Measurements from ENCODE around the gene HSPG2. TPM values are rescaled to one million over a fixed set of nuclear protein-coding genes. Genes with fewer than 3 reads are reported as not detected.

HSPG2 gene
- total and polyA plus RNA-seq, 9 of the 15 experiments (the other 6 are each of a cell fraction or from before 2014, with no cell fraction given) = 0.14 to 160 (median 15.7) TPM

- peak; percentile 57 for TF ChIP-seq VEZF1 (CRISPR knock-in tag; IDR thresholded peaks at IDR 0.05)
- no peak for TF ChIP-seq ZBTB33 (CRISPR knock-in tag; IDR thresholded peaks at IDR 0.05)
- peak; percentile 27; the same call in 1 of the 2 replicates for TF ChIP-seq ARID1B (IDR thresholded peaks at IDR 0.05)
- TF ChIP-seq ARID2 (IDR thresholded peaks at IDR 0.05) = 0 out of 2 replicates have a peak, but pooled peaks have one; percentile 8
- no peak for TF ChIP-seq CREBBP (IDR thresholded peaks at IDR 0.05; ENCODE audit: low read depth, low read length)
- TF ChIP-seq HDAC1 (IDR thresholded peaks at IDR 0.05) = peak in 1 of 2 experiments; percentile 35; a peak in 1 of 4 replicates
- TF ChIP-seq YY1 (IDR thresholded peaks at IDR 0.05; ENCODE audit: borderline replicate concordance in 1 of 3, control insufficient read depth in 1 of 3, extremely low read depth in 1 of 3, insufficient read depth in 3 of 3, insufficient read length in 1 of 3, insufficient replicate concordance in 2 of 3, low read depth in 1 of 3, low read length in 2 of 3) = peak in 1 of 3 experiments; percentile 26
- TF ChIP-seq NR4A1 (CRISPR knock-in tag; IDR thresholded peaks at IDR 0.05) = no peak
- 0 out of 2 replicates have a peak, but pooled peaks have one; percentile 27 for TF ChIP-seq NR4A1 (tag; IDR thresholded peaks at IDR 0.05)
- no peak for TF ChIP-seq PRDM10 (IDR thresholded peaks at IDR 0.05; ENCODE audit: partially characterized antibody)
- peak; percentile 34 for TF ChIP-seq CBFA2T3 (IDR thresholded peaks at IDR 0.05)
- TF ChIP-seq MLX (CRISPR knock-in tag; conservative IDR thresholded peaks at IDR 0.05) = 0 out of 4 replicates have a peak, but pooled peaks of 1 of the 2 experiments have one; percentile 51
- no peak for TF ChIP-seq RFX7 (CRISPR knock-in tag; IDR thresholded peaks at IDR 0.05)
- 0 out of 2 replicates have a peak, but pooled peaks have one; percentile 13 for TF ChIP-seq HSF4 (CRISPR knock-in tag; IDR thresholded peaks at IDR 0.05; ENCODE audit: borderline replicate concordance)
- TF ChIP-seq ELF4 (CRISPR knock-in tag; IDR thresholded peaks at IDR 0.05) = peak; percentile 61; the same call in 1 of the 2 replicates
- no peak for TF ChIP-seq ATF1 (CRISPR knock-in tag; IDR thresholded peaks at IDR 0.05)
- TF ChIP-seq ATF1 (tag; IDR thresholded peaks at IDR 0.05) = no peak
- no peak for TF ChIP-seq MAFF (IDR thresholded peaks at IDR 0.05; ENCODE audit: low read length)
- TF ChIP-seq RCOR1 (IDR thresholded peaks at IDR 0.05; ENCODE audit: borderline replicate concordance in 1 of 2, low read depth in 2 of 2, low read length in 2 of 2) = 0 out of 4 replicates have a peak, but pooled peaks of 1 of the 2 experiments have one; percentile 11
- TF ChIP-seq EP300 (IDR thresholded peaks at IDR 0.05; ENCODE audit: low read length) = peak; percentile 38; the same call in 1 of the 2 replicates
These were observed 50.5 kb downstream of the HSPG2 start (continued) for GRCh38 chr1:21886486-21887215.
